ENCODE results near the gene MELTF.

MELTF gene

GRCh38 chr3:196967412-196968232 is 62.0 kb downstream of the MELTF start:
- no peak for DNase-seq

- no peak for DNase-seq
Measured at GRCh38 chr3:196966526-196967401, 62.9 kb downstream of the MELTF start.

DNA sequence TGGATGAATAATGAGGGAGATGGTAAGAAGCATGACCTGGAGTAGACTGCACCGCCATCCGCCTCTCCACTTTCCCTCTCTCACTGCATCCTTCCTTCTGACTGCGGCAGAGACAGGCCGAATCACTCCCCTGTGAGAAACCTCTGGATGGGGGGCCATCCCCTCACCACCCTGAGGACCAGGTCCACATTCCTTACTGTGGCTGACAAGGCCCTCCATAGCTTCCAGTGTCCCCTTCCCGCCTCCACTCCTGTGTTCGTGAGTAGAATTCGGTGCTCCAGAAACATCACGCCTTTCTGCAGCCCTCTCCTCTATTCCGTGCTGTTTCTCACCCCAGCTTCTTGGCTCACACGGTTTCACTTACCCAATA is 63.8 kb downstream of the MELTF start:
- no peak for DNase-seq

DNA sequence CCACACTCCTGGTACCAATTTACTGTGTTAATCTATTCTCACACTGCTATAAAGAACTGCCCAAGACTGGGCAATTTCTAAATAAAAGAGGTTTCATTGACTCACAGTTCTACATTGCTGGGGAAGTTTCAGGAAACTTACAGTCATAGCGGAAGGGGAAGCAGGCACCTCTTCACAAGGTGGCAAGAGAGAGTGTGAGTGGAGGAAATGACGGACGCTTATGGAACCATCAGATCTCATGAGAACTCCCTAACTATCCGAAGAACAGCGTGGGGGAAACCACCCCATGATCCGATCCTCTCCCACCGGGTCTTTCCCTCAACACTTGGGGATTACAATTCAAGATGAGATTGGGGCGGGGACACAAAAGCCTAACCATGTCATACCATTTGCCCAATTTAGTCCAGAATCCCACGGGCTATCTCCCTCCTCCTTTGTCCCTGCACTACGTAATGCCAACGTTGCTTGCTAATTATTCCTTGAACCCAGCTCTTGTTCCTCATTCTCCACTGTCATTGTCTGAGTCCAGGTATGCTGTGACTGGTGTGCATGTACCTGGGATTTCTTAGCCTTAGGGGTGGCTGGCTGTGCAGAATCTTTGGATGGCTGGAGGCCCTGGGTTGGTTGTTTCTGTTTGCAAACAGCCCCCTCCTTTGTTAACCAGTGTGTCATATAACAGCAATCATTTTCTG is 64.4 kb downstream of the MELTF start:
- no peak for DNase-seq

- no peak for DNase-seq
Measured at GRCh38 chr3:196963631-196963953, 66.0 kb downstream of the MELTF start.

DNA sequence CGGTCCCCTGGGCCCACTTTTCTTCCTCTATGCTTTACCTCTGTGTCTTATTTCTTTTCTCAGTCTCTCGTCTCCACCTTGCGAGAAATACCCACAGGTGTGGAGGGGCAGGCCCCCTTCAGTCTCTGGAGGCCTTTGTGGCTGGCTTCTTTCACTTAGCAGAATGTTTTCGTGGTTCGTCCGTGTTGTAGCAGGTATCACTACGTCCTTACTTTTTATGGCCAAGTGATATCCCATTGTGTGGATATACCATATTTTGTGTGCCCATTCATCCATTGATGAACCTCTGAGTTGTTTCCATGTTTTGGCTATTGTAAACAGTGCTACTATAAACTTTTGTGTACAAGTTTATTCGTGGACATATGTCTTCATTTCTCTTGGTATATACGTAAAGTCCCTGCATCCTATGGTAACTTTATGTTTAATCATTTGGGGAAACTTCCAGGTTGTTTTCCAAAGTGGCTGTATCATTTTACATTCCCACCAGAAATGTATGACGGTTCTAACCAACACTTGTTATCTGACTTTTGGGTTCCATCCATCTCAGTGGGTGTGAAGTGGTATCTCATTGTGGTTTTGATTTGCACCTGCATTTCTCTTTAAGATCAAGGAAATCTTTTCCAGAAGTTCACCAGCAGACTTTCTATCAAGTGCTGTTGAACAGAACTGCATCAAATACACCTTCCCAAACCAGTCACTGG is 66.5 kb downstream of the MELTF start:
- DNase-seq, result no peak

GRCh38 chr3:196962108-196962929 is 67.3 kb downstream of the MELTF start:
- DNase-seq, result peak; percentile 21

DNA sequence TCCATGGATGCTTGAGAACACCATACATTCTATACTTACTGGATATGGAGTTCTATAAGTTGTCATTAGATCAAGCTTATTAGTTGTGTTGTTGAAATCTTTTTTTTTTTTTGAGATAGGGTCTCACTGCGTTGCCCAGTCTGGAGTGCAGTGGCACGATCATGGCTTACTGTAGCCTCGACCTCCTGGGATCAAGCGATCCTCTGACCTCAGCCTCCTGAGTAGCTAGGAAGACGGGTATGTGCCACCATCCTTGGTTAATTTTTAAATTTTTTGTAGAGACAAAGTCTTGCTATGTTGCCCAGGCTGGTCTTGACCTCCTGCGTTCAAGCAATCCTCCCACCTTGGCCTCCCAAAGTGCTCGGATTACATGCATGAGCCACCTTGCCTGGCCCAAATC is 74.8 kb downstream of the MELTF start:
- DNase-seq, result no peak

Measured in NCI-H146 (cell line).